Mammary epithelial cell (primary cell): ENCODE results near the gene RPAP3.

Experiments used
- CTCF ChIP-seq, 2 donors: IDR thresholded peaks in 1 of 2; conservative IDR thresholded peaks in 1 of 2; 2 replicates each; pipeline ENCODE4 v1.5.1; 2011 to 2012; ENCODE audit warnings: inconsistent platforms in 2 of 2, low read length in 2 of 2, mild to moderate bottlenecking in 2 of 2, control low read depth in 1 of 2, low read depth in 1 of 2; ENCODE audit not compliant: insufficient read depth in 1 of 2; ENCODE audit errors: extremely low read depth in 1 of 2
- EZH2 ChIP-seq: IDR thresholded peaks from 2 replicates; pipeline ENCODE4 v1.6.1; 2012; ENCODE audit warnings: low read length, inconsistent platforms, borderline replicate concordance

- TF ChIP-seq CTCF (conservative IDR thresholded peaks at IDR 0.05 in 1 of 2, IDR thresholded peaks at IDR 0.05 in 1 of 2; ENCODE audit: extremely low read depth in 1 of 2, insufficient read depth in 1 of 2, low read depth in 1 of 2, low read length in 2 of 2): no peak
- no peak for TF ChIP-seq EZH2
These were observed 15.7 kb upstream of the RPAP3 start for GRCh38 chr12:47721431-47721973.
